HG02571 (cell line): ENCODE measurements around the gene CAMTA1.

Experiments used
- ATAC-seq: cut with Tn5 transposase; IDR thresholded peaks from one replicate; pipeline ENCODE4 v1.9.1; 2021; ENCODE audit warnings: mild to moderate bottlenecking, moderate library complexity; ENCODE audit not compliant: unreplicated experiment

Gene CAMTA1

GRCh38 chr1:7493711-7494454 lies 708.6 kb downstream of the CAMTA1 start:
- no peak for ATAC-seq

DNA sequence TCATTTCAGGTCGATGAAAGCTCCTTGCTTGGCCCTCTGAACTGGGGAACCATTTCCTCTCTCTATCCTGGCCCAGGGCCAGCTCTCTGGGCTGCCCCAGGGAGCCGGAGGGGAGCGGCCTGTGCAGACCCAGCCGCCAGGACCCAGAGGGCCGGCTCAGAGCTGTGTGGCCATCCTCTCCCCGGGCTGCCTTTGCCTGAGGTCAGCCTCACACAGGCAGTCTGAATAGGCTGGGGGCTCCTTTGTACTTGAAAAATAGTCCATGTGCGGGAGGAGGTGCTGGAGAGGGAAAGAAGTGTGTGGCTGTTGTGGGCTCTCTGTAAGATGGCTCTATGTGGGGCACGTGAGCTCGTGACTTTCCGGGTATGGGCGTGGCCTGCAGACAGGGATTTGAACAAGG lies 710.7 kb downstream of the CAMTA1 start:
- no peak for ATAC-seq

DNA sequence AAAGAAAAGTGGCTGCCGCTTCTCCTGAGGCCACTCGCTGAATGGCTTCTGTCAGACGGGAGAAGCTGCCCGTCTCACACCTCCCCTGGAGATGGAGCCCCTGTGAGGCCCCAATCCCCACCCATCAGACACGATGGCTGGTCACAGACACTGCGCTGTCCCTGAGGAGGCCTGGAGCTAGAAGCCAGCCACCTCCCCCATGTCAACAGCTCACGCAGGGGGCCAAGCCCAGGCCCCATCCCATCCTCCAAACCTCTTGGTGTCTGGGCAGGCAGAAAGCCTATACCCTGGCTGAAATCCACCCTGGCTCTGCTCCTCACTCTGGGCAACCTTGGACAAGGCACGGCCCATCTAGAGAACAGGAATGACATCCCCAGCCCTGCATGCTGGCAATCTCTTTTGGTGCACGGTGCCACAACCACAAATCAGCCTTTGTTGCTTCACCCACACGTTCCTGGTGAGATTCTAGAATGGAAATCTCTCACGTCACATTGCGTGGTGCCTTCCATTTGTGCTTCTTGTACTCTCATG lies 711.9 kb downstream of the CAMTA1 start:
- ATAC-seq = no peak

DNA sequence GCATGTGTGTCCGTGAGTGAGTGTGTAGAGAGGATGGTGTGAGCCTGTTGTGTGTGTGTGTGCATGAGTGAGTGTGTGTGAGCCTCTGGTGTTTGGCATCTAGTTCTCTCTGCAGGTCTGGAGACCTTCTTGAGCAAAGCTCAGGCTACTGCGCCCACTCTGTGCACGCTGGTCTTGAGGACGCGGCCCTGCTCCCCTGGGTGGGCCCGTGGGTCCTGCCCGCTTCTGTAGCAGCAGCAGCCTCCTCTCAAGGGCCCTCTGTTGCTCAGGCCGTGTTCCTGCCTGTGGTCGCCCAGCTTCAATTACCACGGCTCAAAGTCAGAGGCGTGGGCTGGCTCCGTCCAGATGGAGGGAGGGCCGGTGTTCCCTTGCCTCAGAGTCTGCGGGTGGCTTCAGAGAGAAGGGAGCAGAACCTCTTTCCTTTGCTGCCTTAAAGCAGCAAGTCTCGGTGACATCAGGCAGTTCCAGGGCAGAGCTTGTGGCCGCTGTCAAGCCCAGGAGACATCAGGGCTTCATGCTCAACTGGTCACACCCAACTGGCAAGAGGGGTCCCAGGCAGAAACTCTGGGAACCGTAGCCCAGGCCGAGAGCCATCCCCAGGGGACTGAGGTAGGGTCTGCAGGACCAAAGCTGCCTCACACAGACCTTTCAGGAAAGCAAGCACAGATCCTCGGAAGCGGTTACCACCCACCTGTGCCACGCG lies 715.3 kb downstream of the CAMTA1 start:
- no peak for ATAC-seq

DNA sequence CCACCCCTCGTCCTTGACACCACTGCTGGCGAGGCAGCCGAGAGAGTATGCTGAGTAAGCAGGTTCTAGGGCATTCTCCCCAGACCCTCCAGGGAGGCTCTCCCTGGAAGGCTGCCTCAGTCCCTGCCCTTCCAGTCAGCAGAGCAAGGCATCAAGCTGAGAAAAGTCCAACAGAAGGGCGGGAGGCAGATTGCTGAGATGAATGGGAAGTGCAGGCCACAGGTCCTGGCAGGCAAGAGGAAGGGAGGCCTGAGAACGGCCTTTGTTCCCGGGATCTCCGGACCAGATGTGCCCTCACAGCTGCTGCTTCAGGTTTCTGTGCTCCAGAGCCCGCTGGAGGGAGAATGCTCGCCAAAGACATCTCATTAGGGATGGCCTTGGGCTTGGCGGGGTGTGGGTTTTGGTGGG lies 715.8 kb downstream of the CAMTA1 start:
- no peak for ATAC-seq

- no peak for ATAC-seq
These were observed 716.7 kb downstream of the CAMTA1 start for GRCh38 chr1:7501723-7502603.

DNA sequence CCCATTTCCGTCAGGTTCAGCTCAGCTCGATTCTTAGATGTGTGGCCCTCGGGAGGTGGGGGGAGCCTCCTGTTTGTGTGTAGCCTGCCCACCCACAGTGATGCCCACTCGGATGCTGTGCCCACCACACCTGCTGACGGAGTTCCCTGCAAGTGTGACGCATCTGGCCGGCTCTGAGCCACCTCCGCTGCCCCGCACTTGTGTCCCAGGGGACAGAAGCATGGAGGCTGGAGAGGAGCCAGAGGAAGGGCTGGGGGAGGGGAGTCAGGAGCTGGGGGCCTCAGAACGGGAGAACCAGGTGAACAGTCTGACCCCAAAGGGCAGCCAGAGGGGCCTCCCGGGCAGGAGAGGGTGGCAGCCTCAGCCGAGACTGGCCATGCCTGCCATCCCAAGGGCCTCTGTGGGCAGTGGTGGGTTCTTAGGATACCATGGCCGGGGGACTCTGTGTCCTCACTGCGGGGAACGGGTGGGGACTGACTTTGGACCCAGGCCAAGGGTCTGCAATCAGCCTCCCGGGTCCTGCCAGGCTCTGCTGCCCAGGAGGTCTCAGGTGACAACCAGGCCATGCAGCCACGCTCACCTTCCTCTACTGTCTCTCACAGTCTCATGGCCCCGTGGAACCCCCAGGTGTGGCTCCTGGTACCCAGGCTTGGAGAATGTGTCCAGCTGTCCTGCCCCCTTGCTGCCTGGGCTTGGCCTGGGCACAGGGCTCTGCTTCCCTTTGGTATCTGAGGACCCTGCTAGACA lies 718.6 kb downstream of the CAMTA1 start:
- ATAC-seq = no peak

- no peak for ATAC-seq
These were observed 719.1 kb downstream of the CAMTA1 start for GRCh38 chr1:7504438-7504720.

DNA sequence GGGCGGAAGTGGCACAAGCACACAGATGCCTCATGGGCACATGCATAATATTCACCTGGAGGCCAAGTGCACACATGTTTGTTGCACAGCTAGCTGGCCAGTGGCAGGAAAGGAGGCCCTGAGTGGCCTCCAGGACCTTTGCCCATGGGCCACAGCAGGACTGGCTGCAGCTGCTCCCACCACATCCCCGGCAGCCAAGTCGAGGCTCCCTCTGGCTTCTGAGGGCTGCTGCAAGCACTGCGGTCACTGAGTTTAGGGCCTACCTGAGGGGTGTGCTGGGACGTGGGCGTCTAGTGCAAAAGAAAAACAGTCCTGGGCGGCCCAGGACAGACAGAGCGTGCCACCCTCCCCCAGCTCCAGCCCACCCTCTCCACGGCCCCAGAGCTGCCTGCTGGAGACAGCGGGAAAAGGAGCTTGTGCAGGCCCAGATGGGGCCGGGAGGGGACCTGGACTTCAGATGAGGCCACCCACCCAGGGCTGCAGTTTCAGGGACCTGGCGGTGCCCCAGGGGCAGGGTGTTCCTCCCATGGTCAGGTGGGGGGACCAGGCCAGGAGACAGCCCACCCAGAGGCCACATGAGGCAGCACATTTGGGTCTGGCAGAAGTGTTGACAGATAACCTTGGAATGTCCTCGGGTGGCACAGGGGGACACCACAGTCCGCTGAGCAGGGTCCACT lies 720.0 kb downstream of the CAMTA1 start:
- ATAC-seq = no peak

DNA sequence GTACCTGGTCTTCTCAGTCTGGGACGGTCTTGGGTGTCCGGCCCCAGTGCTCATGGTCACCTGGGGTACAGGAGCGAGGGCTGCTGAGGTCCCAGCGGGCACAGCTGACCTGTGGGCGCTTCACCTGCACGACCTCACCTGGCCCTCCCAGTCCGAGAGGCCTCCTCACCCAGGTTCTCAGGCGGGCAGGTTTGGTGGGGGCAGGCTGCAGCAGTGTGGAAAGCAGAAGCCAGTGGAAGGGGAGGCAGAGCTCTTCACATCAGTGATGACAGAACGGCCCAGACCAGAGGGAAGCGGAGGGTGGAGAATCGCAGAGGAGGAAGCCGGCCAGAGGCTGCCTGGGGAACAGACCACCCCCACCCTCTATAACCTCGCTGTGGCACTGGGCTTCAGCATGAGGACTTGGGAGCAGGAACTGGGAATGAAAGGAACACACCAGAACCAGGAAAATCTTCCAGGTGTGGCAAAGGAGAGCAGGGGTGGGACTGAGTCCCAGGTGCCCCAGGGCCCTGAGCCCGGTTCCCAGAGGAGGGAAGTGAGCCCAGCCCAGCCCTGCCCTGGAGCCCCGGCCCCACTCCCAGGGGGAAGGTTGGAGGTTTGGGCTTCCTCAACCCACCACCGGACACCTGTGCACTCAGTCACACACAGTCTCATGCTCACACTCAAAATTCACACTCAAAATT lies 720.7 kb downstream of the CAMTA1 start:
- ATAC-seq = no peak

- no peak for ATAC-seq
These were observed 721.4 kb downstream of the CAMTA1 start for GRCh38 chr1:7506454-7507284.

DNA sequence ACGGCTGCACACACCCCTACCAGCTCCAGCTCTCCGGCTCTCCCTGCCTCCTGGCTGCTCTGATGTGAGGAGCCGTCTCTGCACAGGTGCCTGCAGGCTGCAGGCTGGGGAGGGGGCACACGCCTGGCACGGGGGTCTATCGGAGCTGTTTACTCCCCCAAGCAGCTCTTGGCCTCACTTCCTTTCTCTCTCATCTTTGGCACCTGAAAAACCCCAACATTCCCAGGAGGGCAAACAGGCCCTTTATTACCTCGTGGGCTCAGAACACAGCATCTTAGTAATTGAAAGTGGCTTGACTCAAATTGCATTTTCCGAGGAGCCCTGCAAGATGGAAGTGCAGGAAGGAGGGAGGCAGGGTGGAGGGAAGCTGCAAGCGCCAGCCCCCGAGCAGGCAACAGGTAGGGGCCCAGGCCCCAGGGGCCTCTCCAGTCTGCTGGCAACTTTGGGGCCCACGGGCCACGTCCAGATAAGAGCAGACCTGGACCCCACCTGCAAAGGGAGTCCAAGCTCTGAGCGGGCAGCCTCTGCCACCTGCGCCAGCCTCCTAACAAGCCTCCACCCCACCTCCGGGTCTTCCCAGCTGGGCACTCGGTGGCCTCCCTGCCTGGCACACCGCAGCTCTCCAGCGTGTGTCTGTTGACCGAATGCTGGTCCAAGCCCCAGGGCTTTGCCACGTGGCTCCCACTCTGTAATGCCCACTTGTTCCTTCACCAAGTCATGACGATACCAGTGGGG lies 722.2 kb downstream of the CAMTA1 start:
- ATAC-seq = no peak

DNA sequence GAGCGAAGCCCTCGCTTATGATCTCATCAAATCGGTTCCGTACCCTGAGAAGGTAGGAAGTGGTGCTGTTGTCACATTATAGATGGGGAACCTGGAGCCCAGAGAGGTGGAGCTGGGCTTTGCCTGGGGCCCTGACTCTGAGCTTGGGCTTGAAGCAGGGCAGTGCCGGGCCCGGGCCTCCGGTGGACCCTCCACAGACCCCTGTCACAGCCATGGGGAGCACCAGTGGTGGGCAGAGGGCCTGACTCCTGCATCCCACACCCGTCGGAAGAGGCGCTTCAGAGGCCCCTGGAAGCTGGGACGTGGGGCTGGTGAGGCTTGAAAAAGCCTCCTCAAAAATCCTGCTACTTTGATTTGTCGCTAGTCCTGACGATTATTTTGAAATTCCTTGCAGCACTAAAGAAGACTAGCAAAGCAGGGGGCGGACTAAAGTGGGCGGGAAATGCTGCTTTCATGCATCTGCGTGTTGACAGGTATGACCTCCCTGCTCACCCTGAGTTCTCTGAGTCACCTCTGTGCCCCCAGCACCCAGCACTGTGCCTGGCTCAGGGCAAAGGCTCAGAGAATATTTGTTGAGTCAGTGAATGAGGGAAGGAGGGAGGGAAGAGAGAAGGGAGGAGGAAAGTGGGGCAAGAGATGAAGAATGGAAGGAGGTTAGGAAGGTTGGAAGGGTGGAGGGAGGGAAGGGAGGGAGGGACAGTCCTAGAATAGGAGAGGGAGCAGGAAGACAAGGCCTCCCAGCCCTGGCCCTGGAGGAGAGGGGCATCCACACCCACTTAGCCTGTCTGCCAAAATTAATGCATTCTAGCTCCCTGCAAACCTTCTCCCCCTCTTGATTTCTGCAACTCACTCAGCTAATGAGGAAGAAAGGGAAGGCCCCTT lies 723.0 kb downstream of the CAMTA1 start:
- ATAC-seq = no peak

DNA sequence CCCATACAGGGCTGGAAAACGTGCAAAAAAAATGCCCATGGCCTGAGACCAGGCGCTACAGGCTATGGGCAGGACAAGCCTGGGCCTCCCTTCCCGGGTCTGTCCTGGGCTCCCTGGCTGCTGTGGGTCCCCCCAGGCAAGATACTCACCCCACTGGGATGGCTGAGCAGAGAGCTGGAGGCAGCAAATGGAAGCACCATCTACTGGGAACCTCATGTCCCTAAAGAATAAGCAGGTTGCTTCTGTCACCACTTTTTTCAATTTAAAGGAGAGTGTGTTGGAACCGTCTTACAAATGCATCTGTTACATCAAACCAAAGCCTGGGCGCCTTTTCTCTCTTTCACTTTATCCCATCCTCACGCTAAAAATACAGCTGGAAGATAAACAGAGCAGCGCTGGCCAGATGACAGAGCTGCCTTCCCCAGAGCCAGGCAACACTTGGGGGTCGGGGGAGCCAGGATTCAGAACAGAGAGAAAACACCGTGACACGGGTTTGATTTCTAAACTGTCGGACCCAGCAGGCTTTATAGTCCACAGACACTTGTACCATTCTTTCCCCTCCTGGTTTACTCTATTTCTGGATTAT lies 723.8 kb downstream of the CAMTA1 start:
- no peak for ATAC-seq

DNA sequence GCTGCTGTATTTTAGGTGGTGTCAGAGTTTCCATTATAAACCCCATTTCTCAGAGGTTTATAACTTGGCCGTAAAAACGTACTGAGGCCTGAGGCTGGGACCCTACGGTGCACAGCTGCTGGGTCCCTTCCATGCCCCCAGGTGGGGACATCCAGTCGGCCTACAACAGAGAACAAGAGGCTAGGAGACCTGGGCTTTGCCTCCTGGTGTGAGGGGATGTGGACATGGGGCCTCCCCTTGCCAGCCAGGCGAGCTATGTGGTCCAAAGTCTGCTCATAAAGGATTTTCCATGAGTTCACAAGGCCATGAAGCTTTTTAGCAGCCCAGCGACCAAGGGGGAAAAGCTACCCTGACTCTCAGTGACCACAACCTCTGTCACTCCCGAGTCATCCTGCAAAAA lies 724.3 kb downstream of the CAMTA1 start:
- ATAC-seq = no peak

GRCh38 chr1:7510389-7510931 lies 725.2 kb downstream of the CAMTA1 start:
- ATAC-seq = no peak

DNA sequence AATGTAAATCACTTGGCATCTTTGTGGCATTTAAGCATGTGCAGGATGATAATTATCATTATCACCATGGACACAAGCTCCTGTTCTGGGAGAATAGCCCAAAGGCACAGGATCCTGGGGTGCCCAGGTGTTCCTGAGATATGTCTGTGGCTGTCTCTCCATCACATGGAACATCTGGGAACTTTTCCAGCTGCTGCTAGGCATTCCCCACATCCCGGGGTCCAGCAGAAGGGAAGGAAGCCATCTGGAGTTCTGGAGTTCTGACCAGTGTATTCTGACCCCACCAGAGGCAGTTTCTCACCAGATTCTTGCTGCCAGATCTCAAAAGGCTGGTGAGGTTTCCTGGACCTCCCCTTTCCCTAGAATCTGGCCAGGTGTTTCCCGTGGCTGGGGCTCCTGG lies 726.1 kb downstream of the CAMTA1 start:
- ATAC-seq = no peak
